OCI-LY1 (cell line): ENCODE measurements around the gene ATXN7.

Experiments
- EZH2 ChIP-seq: fragments of 200-600 bp; sonication (generic), shearing (Covaris generic); IDR thresholded peaks from 2 replicates; pipeline ENCODE4 v1.8.0; 2017; ENCODE audit warnings: borderline replicate concordance, mixed run types, mild to moderate bottlenecking, antibody characterized with exemption, low read length, moderate library complexity, mixed read lengths
- TF ChIP-seq, protein P1 (sequence below): fragments of 200-600 bp; sonication (generic), shearing (Covaris generic); IDR thresholded peaks from 2 replicates; pipeline ENCODE4 v1.5.1; 2017; ENCODE audit warnings: mild to moderate bottlenecking, antibody characterized with exemption, low read length, moderate library complexity, mixed read lengths

DNA sequence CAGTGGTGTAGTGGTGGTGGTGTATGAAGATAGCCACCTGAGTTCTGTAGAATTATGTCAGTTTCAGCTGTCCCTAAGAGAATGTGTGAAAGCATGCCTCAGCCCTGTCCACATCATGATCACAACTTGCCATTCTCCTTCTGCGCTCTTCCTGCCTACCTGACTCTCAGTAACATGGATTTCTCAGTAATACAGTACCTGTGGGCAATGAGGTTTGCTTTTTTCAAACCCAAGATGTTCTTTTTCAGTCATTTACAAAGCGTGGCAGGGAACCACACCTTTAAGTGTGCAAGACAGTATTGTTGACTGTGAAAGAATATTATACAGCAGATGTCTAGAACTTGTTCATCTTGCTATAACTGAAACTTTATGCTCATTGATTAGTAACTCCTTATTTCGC lies 120.7 kb downstream of the ATXN7 start:
- TF ChIP-seq, protein P1, sequence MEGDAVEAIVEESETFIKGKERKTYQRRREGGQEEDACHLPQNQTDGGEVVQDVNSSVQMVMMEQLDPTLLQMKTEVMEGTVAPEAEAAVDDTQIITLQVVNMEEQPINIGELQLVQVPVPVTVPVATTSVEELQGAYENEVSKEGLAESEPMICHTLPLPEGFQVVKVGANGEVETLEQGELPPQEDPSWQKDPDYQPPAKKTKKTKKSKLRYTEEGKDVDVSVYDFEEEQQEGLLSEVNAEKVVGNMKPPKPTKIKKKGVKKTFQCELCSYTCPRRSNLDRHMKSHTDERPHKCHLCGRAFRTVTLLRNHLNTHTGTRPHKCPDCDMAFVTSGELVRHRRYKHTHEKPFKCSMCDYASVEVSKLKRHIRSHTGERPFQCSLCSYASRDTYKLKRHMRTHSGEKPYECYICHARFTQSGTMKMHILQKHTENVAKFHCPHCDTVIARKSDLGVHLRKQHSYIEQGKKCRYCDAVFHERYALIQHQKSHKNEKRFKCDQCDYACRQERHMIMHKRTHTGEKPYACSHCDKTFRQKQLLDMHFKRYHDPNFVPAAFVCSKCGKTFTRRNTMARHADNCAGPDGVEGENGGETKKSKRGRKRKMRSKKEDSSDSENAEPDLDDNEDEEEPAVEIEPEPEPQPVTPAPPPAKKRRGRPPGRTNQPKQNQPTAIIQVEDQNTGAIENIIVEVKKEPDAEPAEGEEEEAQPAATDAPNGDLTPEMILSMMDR = no peak
- no peak for TF ChIP-seq EZH2
